HG03108 (cell line): ENCODE results near the gene SMIM38.

Source experiments
- ATAC-seq: cut with Tn5 transposase; IDR thresholded peaks from one replicate; pipeline ENCODE4 v1.9.1; 2021; ENCODE audit warnings: moderate library complexity; ENCODE audit not compliant: unreplicated experiment

Gene SMIM38

DNA sequence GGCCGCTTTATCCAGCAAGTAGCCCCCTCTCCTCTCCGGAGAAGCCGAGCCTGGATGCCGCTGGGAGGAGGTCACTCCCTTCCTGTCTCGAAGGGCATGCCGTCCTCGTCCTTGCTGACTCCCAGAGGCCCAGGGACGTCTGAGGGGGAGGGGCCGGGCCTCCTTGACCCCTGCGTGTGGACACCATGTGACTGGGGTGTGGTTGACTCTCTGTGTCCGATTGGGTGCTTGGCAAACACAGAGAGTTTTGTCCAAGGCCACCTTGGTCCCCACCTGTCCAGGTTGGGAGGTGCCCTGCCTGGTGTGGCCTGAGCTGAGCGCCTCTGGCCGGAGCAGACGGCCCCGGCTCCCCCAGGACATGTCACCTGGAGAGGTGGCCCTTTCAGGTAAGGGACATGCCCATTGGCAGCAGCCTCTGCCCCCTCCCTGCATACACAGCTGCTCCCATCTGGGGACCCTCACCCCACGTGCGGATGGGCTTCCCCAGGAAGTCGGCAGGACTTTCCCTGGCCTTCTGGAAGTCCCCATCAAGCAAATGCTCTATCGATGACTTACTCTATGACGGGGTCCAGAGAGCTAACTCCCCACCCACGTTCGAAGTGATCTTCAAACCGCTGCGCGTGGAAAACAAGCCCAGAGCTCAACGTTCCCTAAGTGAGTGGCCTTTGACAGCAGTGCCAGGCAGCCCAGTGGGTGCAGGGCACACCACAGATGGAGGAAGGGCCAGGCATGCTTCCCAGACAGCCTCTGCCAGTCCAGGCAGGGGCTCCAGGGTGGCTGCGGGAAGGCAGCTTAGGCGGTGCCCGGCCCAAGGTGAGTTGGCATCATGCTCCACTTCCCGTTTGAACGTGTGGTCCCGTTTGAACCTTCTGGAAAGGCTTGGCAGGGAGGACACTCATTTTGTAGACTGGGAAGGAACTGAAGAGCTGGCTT lies at the start of gene SMIM38:
SMIM38 (plus strand) TSS at position 634 of the 933 bp plus-strand sequence. CDS start 1,912 bp downstream, outside the sequence.
- no peak for ATAC-seq

DNA sequence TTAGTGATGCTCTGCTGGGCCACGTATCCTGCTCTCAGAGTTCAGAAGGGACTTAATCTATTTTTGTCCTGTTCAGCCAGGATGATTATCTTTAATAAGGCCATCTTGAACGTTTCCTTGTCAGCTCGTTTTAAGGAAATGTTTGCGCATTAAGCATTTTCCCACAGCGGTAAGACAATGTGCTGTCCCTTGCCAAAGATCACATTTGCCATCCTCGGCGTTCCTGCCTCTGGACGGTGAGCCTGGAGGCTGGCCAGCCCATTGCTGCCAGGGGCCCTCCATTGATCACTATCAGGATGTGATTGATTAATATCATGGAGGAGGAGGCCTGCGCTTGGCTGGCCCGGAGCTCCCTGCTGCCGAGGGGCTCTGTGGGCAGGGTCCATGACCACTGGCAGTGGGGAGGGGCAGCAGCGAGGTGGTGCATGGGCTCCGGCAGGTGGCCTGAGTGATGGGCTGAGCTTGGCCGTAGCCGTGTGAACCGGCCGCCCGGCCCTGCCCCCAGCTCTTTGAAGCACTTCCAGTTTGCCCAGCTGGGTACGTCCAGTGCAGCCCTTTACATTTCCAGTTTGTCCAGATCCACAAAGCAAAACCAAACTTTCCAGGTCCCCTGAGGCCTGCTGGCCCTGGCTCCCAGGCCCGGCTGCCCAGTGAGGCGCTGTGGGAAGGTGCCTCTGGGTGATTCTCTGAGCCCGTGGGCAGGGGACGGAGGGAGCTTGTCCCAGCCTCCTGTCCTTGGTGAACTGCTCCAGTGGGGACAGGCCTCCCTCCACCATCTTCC lies 49.5 kb upstream of the SMIM38 start:
- ATAC-seq = no peak

DNA sequence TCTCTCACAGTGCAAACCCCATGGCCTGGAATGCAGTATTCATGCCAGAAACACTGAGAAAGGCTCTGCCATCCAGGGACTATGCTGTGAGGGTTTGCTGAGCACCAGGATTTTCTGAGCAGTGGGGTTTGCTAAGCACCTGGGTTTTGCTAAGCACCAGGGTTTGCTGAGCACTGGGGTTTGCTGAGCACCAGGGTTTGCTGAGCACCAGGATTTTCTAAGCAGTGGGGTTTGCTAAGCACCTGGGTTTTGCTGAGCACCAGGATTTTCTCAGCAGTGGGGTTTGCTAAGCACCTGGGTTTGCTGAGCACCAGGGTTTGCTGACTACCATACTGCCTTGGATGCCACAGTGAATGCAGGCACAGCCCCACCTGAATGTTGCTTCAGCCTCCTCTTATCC lies 48.3 kb upstream of the SMIM38 start:
- ATAC-seq = no peak

DNA sequence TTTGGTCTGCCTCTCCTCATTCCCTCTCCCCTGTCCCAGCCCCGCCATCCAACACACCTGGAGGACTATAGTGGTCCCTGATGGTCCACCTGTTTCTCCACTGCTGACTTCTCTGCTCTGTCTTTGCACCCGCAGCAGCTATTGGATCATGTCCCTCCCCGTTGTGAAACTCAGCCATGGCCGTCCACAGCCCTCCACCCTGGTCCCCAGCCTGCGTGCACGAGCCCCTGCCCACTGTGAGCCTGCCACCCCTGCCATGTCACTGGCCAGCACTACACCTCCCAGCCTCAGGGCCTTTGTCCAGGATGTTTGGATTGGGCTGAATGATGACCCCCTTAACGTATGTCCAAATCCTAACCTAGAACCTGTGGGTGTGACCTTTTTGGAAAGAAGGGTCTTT lies 47.7 kb upstream of the SMIM38 start:
- no peak for ATAC-seq

DNA sequence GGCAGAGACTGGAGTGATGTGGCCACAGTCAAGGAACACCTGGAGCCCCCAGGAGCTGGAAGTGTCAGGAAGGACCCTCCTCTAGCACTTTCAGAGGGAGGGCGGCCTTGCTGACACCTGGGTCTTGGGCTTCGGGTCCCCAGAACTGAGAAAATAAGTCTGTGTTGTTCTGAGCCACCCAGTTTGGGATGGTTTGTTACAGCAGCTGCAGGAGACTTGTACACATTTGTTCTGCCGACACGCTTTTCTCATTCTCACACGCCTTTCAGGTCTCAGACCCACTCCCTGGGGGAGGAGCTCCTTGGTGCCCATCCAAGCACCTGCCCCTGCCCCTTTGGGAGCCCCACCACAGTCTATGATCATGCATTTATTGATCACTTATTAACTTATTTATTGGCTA lies 47.2 kb upstream of the SMIM38 start:
- no peak for ATAC-seq

DNA sequence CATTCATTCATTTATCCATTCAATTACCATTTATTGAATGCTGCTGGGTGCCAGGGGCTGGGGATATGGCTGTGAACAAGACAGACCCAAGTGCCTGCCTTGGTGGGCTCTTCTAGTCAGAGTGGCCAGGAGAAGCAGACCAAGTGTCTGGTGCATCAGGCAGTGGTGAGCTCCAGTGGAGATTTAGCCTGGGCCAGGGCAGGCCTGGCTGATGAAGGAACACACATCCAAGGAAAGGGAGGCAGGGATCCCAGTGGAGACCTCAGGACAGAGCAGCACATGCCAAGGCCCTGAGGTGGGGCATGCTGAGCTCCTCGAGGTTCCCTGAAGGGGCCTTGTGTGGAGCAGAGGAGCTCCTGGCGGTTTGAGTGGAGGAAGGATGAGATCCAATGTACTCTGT lies 46.6 kb upstream of the SMIM38 start:
- no peak for ATAC-seq

DNA sequence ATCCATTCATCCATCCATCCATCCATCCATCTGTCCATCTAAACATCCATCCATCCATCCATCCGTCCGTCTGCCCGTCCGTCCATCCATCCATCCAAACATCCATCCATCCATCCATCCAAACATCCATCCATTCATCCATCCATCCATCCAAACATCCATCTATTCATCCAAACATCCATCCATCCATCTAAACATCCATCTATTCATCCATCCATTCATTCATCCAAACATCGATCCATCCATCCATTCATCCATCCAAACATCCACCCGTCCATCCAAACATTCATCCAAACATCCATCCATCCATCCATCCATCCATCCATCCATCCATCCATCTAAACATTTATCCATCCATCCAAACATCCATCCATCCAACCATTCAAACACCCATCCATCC lies 45.3 kb upstream of the SMIM38 start:
- no peak for ATAC-seq

DNA sequence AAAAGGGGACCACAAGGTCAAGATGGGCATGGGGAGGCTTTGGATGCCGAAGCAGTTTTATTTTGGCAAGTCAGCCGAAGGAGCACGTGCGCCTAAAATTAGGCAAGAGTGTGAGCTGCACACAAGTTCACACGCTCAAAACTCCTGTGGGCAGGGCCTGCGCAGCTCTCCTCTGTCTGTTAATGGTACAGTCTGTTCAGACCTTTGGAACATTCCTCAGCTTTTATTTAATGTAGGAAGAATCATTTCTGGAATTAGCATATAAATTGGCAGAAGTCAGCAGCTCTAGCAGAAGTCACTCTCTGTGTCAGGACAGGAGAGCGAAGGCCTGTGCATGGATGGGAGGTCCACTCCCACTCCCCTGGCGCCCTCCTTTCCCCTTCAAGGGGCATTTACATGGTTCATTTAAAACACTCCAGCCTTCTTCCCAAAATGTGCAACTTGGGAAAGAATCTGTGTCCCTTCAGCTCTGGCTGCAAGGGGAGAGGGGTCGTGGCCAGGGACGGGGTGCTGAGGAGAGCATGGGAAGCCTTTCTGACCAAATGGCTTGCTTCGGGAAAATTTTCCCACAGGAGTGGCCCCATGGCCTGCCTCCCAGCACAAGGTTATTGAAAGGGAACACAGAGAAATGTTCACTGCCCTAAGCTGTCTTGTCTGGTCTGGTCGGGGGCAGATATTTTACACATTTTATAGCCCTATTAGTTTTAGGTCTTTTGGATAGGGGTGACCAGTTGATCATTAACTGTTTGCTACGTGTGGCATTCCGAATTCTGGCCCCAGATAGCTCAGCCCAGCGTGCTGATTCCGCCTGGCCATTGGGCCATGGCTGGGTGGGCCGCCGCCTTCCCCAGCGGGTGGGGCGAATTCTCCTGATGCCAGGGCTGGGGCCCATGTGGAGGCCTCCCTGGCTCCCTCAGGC lies 43.9 kb upstream of the SMIM38 start:
- ATAC-seq = no peak

DNA sequence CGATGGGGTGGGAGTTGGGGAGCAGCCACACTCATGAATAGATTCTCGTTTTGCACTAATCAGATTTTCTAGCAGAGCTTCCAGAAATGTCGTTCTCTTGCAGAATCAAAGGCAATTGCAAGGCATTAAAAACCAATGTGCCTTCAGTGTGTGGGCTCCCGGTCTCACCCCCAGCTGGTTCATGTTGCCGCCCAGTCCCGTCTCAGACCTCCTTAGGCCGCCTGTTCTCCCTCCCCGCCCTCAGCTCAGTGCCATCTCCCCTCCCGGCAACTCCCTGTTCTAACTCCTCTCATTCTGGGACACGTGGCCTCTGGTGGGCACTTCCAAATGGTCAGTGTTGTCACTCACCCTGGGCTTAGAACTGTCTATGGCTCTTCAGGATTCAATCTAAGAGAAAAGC lies 42.5 kb upstream of the SMIM38 start:
- ATAC-seq = no peak

DNA sequence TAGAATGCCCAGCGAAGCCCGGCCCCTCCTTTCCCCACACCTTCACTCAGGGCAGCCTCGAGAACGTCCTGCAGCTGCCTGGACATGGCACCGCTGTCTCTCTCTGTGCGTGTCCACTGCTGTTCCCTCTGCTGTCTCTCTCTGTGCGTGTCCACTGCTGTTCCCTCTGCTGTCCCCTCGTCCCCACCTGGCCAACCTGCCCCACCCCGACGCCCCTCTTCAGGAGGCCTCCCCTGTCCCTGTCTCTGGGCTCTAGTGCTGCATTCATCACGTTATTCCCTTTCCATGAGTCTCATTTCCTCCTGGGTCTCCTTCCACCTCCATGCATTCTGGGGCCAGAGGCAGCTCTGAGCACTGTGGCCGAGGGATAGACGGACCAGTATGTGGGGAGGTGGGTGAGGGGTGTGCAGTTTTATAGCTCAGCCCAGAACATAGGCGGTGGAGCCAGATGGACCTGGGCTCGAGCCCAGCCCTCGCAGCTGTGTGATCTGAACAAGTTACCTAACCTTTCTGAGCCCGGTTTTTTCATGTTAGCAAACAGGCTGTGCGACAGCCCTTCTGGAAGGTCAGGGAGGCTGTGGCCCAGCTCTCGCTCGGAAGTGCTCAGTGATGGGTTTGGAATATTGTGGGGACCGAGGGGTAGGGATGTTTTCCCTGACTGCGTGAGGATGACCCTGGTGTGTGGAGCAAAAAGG lies 41.9 kb upstream of the SMIM38 start:
- ATAC-seq = no peak

DNA sequence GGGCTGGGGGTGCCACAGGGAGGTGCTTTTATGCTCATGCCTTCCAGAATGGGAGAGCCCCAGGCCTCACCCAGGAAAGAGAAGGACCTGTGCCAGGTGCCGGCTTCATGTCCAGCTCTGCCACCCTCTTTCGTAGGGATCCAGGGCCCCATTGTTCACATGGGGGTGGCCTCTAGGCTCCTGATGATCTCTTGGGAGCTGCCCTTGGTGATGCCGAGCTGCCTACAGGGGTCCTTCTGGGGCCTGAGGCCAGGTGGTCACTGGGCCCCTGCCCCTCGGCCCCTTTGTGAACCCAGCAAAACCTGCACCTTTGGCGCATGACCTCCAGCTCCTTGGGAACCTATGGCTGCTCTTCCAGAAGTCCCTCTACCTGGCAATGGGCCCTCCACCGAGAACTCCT lies 41.4 kb upstream of the SMIM38 start:
- no peak for ATAC-seq

DNA sequence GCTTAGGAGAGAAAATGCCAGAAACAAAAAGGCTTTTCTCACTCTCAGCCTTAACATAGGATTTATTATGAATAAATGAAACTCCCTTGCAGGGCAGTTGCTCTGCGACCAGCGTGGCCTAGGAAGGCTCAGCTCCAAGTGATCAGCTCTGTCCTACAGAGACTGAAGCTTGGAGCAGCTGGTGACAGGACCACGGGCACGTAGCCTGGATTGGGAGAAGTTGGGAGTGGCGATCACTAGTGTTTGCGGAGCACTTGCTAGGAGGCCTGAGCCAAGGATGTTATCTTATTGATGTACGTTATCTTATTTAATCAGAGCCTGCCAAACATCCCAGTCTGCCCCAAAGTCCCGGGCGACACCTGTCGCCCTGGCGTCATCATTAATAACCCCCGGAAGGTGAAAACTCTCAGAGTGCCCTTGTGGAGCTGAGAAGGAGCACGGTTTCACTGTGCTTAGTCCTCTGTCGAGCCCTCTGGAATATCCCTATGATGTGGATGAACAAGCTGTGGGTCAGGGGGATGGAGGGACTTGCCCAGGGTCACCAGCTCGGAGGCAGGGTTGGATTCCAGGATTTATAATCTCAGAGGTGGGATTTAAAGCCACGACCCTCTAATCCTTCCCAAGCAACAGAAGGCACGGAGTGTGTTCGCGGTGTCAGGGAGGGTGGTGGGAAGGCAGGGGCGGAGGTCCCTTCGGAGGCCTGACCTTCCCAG lies 40.8 kb upstream of the SMIM38 start:
- ATAC-seq = no peak

DNA sequence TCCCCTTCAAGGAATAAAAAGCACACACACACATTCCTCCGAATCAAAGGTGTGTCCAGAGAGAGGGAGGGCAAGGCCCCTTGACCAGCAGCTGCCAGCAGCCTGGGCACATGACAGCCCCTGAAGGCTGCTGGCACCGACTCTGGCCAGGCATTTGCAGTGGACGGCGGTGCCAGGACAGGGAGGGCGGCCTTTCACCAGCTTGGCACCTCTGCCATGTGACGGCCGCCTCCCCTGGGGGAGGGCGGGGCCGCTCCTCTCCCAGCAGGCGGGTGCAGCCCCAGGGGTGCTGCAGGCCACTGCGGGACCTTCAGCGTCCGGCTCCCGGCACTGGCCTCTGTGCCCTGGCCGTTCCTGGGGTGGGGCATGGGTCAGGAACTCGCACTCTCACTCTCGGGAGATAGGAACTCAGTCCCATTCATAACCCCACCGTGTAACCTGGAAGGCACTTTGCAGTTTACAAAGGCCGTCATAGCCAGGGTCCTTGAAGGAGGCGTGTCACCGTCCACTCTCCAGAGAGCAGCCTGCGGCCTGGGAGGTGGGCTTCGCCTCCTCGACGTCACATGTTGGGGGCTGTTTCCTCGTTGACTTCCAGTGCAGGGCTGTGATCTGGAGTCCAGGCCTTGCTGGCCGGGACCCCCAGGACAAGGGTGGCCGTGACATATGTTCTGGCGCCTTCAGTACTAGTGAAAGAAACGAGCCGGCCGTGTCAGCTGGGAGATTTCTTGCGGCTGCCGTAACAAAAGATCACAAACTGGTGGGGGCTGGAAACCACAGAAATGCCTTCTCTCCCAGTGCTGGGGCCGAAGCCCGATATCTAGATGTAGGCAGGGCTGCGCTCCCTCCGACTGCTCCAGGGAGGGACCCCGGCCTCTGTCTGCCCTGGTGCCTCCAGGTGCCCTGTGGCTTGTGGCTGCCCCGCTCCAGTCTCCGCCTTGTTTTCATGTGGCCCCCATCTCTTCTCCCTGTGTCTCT lies 39.9 kb upstream of the SMIM38 start:
- ATAC-seq = no peak

DNA sequence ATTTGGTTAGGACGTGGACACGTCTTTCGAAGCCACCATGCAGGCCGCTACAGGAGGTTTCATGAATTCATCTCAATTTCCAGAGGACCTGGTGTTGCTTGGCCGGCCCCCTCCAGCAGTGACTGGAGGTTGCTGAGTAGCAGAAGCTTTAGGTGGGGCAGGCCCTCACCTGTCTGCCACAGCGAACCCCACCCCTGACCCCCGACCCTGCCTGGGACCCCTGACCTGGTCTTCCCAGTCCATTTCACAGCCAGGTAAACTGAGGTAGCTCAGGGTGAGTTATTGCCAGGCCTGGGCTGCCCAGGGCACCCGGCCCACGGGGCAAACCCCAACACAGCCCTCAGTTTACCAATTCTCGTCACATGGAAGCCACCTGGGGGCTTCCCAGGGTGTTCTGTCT lies 39.1 kb upstream of the SMIM38 start:
- ATAC-seq = no peak

DNA sequence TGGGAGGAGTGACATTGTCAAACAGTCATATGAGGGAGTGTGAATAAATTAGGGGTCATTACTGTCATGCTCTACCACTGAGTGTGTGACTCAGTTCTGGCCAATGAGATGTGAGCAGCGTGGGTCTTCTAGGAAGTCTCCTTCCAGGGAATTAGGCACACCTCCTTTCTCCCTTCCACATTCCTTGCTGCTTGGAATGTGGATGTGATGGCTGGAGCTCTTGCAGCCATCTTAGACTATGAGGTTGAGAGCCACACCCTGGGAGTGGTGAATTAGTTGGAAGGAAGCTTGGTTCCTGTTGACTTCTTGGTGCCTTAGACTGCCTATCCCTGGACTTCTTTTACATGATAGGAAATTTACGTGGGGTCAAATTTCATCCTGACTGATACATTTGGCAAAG lies 36.5 kb upstream of the SMIM38 start:
- ATAC-seq = no peak

DNA sequence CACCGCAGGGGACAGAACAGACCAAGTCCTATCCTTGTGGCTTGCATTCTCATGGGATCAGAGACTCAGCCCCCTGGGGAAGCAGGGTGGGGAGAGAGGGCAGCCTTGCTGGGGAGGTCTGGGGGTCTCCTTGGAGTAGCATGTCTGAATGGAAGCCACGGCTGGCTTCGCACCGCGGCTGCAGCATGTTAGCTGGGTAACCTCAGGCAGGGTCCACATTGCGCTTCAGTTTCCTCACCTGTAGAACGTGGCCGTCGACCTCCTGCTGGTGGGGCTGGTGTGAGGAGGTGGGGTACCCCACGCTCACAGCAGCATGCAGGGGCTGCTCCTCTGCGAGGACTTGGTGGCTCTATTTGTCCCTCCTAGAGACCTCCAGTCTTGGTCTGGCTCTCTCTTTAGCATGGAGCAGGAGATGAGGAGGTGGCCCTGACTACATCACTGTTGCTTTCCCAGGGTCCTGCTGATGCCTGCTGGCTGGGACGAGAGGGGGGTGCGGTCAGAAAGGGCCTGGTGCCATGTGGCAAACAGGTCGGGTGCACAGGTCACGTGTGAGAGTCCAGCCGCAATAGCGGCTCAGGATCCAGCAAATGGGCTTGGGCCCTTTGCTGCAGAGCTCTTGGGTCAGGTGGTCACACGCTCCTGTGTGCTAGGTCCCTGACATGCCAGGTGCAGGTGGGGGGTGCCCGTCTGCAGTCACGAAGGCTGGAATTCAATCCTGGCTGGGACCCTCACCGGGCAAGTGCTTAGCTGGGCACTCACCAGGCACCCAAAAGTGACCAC lies 35.4 kb upstream of the SMIM38 start:
- ATAC-seq = no peak

DNA sequence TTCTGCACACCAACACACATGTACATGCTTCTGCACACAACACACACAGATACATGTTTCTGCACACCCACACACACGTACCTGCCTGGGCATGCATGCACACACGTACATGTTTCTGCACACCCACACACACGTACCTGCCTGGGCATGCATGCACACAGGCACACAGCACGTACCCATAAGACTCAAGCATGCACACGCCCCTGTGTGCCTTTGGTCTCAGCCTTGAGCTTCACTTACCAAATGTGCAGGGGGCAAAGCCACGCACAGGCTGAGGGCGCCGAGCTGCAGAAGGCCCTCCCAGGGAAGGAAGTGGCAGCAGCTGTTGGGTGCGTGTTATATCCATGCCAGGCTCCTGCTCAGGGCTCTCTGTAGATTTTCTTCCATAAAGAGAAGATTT lies 34.7 kb upstream of the SMIM38 start:
- no peak for ATAC-seq
